GM20431 (cell line): ENCODE results near the gene LFNG.

ENCODE experiments used
- in situ Hi-C: fragments of 300-500 bp; cut with MseI, MboI; formaldehyde crosslinking; loops from one replicate; pipeline ENCODE4 v1.15.0; 2020; ENCODE audit warnings: low sequenced_read_pairs; ENCODE audit not compliant: unreplicated experiment

The LFNG gene, protein sequence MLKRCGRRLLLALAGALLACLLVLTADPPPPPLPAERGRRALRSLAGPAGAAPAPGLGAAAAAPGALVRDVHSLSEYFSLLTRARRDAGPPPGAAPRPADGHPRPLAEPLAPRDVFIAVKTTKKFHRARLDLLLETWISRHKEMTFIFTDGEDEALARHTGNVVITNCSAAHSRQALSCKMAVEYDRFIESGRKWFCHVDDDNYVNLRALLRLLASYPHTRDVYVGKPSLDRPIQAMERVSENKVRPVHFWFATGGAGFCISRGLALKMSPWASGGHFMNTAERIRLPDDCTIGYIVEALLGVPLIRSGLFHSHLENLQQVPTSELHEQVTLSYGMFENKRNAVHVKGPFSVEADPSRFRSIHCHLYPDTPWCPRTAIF

DNA sequence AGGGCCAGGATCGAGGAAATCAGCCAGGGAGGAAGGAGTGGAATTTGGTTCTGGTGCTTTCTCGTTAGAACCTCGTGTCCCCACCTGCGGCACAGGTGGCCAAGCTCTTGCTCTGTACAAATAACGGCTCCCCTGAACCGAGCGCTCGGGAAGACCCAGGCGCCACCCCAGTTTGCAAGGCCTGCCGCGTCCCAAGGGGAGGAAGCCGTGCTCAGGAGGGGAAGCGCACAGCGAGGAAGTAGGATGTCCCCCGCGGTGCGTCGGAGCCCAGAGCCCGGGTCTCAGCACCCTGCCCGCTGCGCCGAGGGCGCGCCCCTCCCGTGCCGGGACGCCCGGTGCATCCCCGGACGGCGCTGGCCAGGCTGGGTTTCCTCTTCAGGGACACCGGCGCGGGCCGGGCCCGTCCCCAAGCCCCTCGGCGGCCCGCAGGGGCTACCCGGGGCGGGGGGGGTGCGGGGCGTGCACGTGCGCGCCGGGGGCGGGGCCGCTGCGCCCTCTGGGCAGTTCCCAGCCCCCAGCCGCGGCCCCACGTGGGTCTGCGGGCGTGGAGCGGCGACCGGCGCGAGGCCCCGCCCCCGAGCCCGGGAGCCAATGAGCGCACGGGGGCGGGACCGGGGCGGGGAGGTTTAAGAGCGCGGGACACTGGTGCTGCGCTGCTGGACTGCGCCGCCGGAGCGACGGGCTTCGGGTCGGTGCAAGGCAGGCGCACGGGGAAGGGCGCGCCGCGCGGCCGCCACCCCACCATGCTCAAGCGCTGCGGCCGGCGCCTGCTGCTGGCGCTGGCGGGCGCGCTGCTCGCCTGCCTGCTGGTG lies at the start of gene LFNG:
Gene LFNG (plus strand): TSS at position 656 of the 812 bp plus-strand sequence. CDS start 88 bp downstream, at position 744.
- in situ Hi-C loops: no loop called here

DNA sequence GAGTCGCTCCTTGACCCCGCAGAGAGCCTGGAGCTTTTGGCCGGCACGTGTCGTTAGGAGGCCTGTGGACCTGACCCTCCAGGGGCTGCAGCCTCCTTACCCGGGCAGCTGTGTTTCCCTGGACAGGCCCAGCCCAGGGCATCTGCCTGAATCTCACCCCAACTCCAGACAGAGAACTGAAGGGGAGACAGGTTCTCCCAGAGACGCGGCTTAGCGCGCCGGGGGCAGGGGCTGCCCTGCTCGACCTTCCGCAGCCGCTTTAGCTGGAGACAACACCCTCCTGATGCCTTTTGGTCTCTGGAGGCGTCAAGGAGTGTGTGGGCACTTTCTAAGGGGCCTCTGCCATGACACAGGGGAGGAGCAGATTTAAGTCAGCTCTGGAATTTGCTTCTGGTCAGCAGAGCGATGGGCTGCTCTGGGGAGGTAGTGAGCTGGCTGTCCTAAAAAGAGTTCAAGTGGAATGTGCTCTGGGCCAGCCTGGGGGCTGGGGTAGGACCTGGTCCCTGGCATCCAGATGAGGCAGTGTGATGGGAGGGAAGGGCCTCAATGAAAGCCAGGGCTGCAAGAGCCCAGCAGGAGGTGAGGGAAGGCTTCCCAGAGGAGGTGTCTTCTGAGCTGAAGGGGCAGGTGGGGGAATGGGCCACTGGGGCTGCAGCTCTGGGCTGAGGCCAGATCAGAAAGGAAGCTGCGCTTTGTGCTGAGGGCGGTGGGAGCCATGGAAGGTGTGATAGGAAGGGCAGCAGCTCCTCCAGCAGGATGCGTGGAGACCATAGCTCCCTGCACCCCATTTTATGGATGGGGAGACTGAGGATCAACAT lies 49.2 kb upstream of the LFNG start:
- in situ Hi-C loops: no loop called here

DNA sequence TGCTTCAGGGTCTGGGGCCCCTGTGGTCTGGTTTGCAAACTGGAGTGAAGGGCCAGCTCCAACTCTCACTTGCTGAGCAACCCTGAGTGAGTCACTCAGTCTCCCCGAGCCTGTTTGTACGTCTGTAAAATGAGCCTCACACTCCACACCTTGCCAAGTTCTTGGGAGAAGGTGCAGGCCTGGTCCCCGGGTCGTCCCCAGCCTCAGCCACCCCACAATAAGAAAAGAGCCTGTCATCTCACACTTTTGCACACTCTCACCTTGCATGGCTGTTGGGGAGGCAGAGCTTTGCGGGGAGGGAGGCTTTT lies 48.6 kb upstream of the LFNG start:
- in situ Hi-C loops: no loop called here

DNA sequence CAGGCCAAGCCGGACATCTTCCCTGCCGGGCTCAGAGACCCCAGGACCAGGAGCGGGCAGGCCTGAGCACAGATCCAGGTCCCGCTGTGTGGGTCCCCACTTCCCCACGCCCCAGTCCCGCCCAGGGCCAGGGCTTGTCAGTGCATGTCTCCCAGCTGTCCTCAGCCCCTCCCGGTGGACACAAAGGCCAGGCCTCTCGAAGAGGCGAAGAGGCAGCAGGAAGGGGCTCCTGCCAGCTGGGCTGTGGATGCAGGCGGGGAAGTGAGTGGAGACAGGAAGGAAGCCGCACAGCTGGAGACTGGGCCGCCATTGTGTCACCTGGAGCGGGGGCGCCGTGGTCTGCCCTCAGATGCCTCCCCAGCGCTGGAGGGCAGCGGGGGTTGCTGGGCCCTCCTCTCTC lies 48.2 kb upstream of the LFNG start:
- in situ Hi-C loops: no loop called here

DNA sequence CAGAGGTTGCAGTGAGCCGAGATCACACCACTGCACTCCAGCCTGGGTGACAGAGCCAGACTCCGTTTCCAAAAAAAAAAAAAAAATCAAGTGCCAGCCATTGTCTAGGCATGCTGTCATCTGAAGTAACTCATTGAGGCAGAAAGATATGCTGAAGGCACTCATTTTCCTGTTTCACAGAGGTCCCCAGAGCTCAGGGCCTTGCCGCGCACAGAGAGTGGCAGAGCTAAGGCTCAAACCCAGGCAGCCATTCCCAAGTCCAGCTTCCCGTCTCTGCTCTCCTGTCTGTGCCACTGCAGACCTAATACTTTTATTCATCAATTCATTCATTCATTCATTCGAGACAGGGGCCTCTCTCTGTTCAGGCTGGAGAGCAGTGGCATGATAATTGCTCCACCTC lies 46.8 kb upstream of the LFNG start:
- in situ Hi-C loops: no loop called here

DNA sequence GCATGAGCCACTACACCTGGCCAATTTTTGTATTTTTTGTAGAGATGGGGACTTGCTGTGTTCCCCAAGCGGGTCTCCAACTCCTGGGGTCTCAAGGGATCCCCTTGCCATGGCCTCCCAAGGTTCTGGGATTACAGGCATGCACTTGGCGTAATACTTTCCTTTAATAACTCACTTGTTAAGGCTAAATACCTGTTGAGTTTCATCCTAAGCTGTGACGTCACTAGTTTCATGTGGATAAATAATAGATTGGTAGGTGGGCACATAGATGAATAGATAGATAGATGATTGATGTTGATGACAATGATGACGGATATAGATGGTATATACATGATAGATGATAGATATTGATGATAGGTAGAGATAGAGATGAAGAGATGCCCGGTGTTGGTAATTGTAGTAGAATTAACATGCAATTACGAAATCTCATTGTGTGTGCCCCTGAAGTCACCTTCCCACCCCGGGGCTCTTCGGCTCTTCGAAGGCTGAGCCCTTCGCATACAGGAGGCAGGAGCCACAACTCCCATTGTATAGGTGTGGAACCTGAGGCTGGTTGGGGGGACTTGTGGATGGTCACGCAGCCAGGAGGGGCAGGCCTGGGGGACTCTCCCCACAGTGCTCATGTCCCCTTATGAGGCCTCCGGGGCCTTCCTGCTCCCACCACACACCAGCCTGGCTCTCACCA lies 45.9 kb upstream of the LFNG start:
- in situ Hi-C loops: no loop called here

DNA sequence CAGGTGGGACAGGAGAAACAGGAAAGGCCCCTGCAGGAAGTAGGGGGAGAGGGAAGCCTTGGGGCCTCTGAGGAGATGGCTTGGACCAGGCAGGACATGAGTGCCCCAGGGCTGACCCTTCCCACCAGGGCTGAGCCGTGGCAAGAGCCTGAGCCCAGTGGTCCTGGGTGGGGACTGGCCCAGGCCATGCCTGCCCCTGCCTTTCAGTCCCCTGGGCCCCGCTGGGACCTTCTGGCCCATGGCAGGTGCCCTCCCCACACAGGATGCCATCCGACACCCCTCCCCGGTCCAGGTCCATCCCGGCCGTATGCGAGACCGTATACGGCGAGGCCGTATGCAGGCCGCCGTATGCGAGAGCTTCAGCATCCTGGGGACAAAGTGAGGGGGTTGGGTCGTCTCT lies 45.4 kb upstream of the LFNG start:
- in situ Hi-C loops: no loop called here

DNA sequence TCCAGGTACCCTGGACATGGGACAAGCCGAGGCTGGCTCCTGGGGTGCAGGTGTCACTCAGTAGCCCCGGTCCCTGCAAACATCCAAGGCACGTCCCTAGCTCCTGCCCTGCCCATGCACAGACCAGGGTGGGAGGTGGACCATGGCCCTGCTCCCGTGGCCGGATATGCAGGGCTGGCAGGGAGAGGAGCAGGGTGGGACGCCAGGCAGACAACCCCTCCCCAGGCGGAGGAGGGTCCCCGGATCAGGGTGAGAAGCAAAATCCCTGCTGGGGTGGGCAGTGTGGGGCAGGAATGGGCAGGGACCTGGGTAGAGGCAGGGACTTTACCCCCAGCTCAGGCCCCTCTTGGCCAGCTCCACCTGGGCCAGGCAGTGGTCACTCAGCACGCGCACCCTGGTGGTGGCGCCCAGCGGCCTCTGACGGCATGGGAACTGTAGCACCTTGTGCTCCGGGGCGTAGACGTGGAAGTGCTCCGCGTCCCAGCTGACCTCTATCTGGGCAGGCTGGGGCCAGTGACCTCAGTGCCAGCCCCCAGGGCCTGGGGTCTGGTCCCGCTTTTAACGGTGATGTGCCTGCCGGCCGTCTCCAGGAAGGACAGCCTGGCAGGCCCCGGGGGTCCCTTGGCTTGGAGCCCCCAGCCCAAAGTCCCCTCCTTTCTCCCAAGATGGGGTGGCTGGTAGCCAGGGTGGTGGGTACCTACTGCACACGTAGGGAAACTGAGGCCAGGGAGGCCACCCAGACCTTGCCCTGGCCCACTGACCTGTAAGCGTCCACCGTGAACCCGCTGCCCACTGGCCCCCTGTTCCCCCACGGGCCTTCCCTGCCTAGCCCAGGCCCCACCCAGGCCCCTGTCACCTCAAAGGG lies 44.5 kb upstream of the LFNG start:
- in situ Hi-C loops: no loop called here

DNA sequence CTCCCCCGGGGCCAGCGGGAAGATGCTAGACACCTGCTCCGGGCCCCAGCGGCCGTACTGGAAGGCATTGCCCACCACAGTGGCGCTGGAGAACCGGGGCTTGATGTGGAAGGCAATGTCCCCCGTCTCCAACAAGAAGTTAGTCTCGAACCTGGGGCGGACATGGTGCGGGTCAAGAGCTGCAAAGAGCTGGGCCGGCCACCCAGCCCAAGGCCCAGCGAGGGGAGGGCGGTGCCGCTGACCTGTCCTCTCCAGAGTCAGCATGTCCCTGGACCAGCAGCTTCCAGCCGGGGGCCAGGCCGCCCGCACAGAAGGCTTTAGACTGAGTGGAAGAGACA lies 43.9 kb upstream of the LFNG start:
- in situ Hi-C loops: no loop called here

DNA sequence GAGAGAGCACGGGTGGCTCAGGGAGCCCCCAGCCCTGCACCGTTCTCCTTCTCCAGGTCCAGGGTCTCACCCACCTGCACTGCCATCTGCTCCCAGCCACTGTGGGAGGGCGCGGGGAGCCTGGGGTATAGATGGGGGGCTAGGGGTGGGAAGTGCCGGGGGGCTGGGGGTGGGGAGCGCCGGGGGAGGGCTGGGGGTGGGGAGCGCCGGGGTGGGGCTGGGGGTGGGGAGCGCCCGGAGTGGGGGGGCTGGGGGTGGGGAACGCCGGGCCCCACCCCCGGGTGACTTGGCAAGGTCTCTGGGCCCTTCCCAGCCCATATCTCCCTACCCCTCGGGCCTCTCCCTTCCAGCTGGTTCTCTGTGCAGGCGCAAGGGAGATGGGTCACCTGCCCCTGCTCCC lies 43.3 kb upstream of the LFNG start, which contains the start of gene GRIFIN:
Gene GRIFIN (minus strand): TSS at position 101 of the 400 bp plus-strand sequence. CDS start 15 bp downstream, at position 86.
- in situ Hi-C loops: no loop called here

DNA sequence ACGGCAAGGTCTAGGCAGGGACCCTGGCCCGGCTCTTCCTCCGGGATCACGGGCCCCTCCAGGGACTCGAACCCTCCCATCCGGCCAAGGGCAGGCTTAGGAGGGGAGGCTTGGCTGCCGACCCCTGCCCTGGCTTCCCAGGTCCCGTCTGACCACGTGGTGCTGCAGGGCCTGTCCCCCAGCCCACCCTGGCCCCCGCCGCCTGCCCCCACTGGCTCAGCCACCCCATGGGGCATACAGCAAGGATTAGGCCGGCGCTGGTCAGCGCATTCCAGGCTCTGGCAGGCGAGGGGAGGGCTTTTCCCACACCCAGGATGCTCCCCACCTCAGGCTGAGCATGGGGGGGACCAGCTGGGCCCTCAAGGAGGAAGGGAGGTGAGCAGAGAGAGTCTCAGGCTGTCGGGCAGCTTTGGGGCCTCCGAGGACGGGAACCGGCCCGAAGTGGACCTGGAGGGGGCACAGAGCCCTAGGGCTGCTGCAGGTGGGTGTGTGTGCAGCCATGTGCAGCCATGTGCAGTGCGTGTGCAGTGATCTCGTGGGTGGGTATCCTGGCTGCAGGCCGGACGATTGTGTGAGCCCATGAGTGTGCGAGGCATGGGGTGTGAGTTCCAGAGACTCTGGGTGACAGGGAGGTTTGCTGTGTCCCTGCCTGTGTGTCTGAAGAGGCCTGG lies 42.7 kb upstream of the LFNG start:
- in situ Hi-C loops: no loop called here

DNA sequence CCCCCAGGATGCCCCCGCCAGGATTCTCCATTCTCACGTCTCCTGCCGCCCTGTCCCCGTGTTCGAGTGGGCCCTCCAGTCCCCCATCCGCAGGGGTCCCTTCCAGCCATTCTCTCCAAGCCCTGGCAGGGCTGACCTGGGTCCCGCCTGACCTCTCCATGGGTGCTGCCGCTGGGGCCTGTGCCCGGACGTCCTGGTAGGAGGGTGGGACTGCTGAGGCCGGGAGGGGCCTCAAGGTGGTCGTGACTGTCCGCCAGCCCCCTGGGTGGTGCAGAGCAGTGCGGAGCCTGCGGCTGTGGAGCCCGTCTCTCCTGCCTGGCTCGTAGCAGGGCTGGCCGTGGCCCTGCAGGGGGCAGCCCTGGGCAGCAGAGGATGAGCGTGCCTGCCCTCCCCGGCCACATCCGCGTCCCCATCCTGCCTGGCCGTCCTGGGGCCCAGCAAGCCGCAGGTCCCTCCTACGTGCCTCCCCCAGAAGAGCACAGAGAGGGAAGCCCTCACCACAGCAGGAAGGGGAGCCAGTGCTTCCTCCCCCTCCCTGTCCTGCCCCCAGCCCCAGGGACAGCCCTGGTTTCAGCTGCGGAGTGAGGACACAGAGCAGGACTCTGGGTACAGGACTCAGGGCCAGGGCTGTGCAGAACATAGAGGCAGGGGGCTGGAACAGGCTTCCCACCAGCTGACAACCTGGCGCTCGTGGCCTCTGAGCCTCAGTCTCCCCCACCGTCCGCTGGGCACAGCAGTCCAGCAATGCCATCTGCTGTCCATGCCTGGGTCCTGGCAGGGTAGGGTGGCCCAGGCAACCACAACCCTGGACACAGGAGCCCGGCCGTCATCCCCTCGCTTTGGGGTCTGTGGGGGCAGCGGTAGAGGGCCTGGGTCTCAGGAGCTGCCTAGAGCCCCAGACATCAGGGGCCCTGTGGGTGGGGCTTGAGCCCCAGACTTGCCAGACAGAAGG lies 41.9 kb upstream of the LFNG start:
- in situ Hi-C loops: no loop called here

DNA sequence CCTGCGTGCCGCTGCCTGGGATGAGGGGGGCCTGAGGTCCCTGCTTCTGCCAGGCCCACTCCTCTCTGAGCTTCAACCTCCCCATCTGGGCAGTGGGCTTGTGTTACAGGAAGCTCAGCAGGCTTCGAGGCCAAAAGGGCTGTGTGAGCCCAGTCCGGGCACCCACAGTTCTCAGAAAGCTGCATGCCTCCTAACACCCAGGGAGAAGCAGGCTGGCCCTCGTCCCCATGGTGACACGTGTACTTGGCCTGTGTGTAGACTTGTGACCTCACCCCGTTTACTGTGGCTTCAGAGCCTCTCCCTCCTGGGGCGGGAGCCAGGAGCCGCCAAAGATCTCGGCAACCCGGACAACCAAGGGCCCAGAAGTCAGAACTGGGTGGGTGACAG lies 41.2 kb upstream of the LFNG start:
- in situ Hi-C loops: no loop called here

DNA sequence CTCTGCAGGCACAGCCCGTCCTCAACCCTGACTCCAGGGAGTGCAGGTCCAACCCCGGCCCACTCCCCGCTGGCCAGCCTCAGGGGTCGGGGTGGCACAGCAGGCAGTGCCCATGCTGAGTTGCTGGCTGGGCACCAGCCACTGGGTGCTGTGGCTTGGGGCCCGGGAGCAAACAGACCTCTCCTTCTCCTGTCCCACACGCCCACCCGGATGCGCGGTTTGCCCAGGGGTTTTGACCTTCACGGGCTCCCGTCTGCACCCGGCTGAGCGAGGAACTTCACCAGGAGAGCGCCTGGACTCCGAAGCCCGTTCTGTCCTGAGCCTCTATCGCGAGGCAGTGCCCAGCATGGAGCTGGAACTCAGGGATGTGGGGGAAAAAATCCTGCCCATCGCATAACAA lies 40.8 kb upstream of the LFNG start:
- in situ Hi-C loops: no loop called here

DNA sequence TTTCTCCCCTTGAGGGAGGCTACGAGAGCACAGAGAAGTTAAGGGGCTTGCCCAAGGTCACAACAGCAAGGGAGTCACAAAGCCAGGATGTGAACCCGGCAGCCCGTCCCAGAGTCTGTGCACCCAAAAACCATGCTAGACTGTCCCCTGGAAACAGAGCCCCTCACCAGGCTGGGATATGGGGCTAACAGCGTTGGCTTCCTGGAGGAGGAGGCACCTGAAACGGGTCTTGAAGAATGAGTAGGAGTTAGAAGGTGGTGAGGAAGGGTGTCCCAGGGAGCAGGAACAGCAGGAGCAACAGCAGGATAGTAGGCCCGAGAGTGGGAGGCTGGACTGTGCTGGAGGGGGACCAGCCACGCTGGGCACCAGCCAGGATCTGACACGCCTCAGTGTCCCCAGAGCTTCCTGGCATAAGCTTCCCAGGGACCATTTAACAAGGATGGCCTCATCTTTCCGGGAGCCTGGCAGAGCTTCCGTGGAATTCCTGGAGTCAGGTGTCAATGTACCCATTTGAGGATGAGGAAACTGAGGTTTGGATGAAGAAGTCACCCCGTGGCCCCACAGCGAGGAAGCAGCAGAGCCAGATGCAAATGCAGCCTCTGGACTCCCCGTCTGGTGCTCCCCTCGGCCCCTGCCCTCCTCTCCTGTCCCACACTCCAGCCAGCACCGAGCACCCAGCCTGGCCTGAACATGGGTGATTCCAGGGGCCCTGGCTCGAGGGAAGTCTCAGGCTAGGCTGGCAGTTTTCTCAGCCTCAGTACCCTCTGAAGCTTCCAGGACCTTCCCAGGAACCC lies 40.1 kb upstream of the LFNG start:
- in situ Hi-C loops: no loop called here

DNA sequence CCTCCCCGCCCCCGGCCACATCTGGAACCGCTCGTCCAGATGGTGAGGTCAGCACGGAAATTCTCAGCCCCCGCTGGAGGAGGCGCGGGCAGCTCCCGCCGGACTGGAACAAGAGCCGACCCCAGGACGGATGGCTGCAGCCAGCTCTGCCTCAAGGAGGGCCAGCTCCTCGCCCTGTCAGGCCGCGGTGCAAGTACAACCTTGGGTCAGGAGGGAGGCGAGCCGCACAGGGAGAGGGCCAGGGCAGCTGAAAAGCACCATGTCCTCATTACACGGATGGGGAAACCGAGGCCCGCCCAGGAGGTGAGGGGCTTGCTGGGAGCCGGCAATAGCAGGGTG lies 39.5 kb upstream of the LFNG start:
- in situ Hi-C loops: no loop called here

DNA sequence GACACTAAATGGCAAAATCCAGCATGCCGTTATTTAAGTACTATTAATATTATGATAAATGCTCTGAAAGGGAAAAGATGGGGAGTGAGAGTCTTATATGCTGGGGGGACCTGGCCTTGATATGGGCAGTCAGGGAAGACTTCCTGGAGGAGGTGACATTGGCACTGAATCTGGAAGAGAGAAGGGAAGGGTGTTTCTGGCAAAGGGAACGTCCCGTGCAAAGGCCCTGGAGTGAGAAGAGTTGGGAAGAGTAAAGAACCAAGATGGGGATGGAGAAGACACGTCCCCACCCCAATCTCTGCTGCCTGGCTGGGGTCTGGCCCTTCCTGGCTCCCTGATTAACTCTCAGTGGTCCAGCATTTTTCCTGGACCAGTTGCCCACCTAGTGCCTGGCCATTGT lies 38.4 kb upstream of the LFNG start:
- in situ Hi-C loops: no loop called here
